GM21825 (cell line): ENCODE measurements around the gene RABL2B.
"Not testable (repeated sequence)": the region's sequence is repeated elsewhere in the genome, so short reads cannot be mapped to it uniquely, and the experiment has no call there.

Experiments
- ATAC-seq: cut with Tn5 transposase; IDR thresholded peaks from one replicate; pipeline ENCODE4 v1.9.1; 2021; ENCODE audit warnings: mild to moderate bottlenecking, moderate library complexity; ENCODE audit not compliant: unreplicated experiment

The RABL2B gene

GRCh38 chr22:50783033-50783879 lies at the start of gene RABL2B:
Gene RABL2B, minus strand, starts transcription at chr22:50783636. Its CDS starts 1,342 bp downstream, at chr22:50782294.
- ATAC-seq: peak; percentile 85

- not testable (repeated sequence) for ATAC-seq
Observed at GRCh38 chr22:50786936-50787335, 3.5 kb upstream of the RABL2B start.

- ATAC-seq: not testable (repeated sequence)
Observed at GRCh38 chr22:50785289-50785688, 1.9 kb upstream of the RABL2B start.

- ATAC-seq: peak; percentile 16
Observed at GRCh38 chr22:50783880-50784276, 442 bp upstream of the RABL2B start.

GRCh38 chr22:50782253-50782652 lies 1.2 kb downstream of the RABL2B start:
- ATAC-seq: not testable (repeated sequence)

GRCh38 chr22:50780244-50780643 lies 3.2 kb downstream of the RABL2B start:
- ATAC-seq: not testable (repeated sequence)

GRCh38 chr22:50777631-50778030 lies 5.8 kb downstream of the RABL2B start:
- ATAC-seq: not testable (repeated sequence)

GRCh38 chr22:50775132-50775531 lies 8.3 kb downstream of the RABL2B start:
- ATAC-seq: not testable (repeated sequence)

GRCh38 chr22:50764288-50764687 lies 19.1 kb downstream of the RABL2B start:
- not testable (repeated sequence) for ATAC-seq

GRCh38 chr22:50761829-50762228 lies 21.6 kb downstream of the RABL2B start:
- not testable (repeated sequence) for ATAC-seq

- not testable (repeated sequence) for ATAC-seq
Observed at GRCh38 chr22:50759597-50760341, 23.7 kb downstream of the RABL2B start.

- not testable (repeated sequence) for ATAC-seq
Observed at GRCh38 chr22:50756949-50757491, 26.4 kb downstream of the RABL2B start.

- not testable (repeated sequence) for ATAC-seq
Observed at GRCh38 chr22:50756406-50756805, 27.0 kb downstream of the RABL2B start.

- not testable (repeated sequence) for ATAC-seq
Observed at GRCh38 chr22:50755251-50755650, 28.2 kb downstream of the RABL2B start.

- not testable (repeated sequence) for ATAC-seq
Observed at GRCh38 chr22:50749302-50750074, 33.9 kb downstream of the RABL2B start.

GRCh38 chr22:50748630-50749029 lies 34.8 kb downstream of the RABL2B start:
- not testable (repeated sequence) for ATAC-seq

- ATAC-seq: not testable (repeated sequence)
Observed at GRCh38 chr22:50747521-50747920, 35.9 kb downstream of the RABL2B start.

- ATAC-seq: not testable (repeated sequence)
Observed at GRCh38 chr22:50744424-50744823, 39.0 kb downstream of the RABL2B start.

GRCh38 chr22:50740714-50741113 lies 42.7 kb downstream of the RABL2B start:
- ATAC-seq: not testable (repeated sequence)

GRCh38 chr22:50739894-50740293 lies 43.5 kb downstream of the RABL2B start:
- no peak for ATAC-seq

GRCh38 chr22:50739279-50739691 lies 44.2 kb downstream of the RABL2B start:
- ATAC-seq: no peak
